Stimulated activated CD8-positive, alpha-beta memory T cell treated with anti-CD3 and anti-CD28 coated beads, Interleukin-12 subunit alpha, Interleukin-12 subunit beta, amount 100 ng/mL, for 24 hours (primary cell): ENCODE measurements around the gene VEZF1.

Experiments
- DNase-seq: peaks from one replicate; pipeline ENCODE4 v3.0.0-alpha.2; 2020; ENCODE audit errors: extremely low read depth

The VEZF1 gene

DNA sequence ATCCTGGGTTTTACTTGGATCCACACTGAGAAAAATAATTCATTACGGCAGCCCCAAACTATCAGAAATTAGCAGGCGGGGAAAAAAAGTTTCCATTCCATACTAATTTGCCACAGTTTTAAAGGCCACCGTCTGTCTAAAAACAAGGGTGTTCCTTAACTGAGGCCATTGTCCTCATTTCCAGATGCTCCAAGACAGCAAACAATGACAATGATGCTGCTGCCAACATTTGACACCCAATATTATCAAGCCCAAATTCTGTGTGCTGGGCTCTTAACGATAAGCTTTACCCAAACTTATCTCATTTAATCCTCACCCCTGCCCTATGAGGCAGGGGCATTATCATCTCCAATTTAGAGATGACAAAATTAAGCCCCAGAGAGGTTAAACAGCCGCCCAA is 59.1 kb downstream of the VEZF1 start:
- no peak for DNase-seq

DNA sequence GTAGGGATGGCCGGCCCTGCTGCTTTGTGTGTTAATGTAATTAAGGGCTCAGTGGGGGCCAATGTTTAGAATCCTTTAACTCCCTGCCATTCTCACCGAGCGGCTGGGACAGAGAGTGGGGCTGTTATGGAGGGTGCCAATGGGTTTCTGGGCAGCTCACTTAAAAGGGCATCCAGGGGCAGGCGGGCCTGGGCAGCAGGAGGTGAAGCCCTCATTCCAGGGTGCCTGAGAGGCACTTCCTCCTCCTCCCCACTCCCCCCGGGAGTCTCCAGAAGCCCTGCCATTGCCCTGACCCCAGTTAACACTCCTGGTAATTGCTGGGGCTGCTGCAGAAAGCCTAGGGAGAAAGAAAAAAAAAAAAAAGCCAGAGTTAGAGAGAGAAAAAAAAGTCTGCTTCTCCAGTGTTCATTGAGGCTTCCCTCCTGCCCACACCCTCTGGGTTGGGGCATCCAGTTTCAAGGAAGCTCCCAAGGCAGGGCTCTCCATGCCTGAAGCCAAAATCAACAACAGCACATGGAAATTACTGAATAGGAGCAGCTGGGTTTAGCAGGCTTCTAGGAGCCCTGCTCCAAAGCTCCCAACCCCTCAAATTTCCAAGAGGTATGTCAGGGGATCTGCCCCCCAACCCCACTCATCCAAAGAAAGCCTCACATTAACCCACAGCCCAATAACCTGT is 60.9 kb downstream of the VEZF1 start:
- no peak for DNase-seq

DNA sequence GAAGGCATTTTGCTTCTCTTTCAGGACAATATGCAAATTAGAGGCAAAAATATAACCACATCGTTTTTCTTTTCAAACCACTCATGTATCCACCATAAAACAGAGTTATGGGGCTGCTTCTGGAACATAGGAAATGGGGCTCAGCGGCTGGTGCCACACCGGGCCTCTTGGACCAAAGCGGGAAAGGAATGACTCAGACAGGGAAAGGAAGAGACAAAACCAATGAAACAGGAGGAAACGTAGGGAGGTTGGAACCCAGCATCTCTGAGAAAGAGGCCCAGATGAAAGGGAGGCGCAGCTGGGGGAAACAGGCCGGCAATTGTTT is 61.4 kb downstream of the VEZF1 start:
- DNase-seq, result no peak

DNA sequence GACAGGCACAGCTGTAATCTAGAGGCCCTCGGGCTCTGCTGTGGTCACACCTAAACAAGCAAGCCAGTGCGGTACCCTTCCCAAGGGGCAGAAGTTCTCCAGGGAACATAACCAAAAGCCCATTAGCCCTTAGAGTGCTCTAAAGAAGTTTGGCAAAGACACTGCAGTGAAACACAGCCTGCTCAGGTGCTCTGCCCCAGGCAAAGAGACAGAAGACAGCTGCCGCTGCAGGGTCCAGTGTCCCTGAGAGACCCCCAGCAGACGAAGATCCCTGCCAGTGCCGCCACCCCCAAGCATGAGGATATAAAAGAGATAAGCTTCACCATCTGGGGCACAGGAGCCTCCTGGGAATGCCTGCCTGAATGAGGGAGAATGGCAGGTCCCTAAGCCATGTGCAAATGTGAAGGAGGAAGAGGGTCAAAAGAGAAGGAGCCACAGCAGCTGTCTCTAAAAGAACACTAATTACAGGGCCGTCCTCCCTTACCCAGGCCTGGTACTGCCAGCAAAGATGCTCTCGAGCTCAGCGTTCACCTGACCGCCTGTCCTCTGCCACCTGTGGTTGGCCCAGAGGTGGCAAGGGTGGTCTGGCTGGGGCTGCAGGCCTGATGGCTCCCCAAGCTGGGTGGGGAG is 62.6 kb downstream of the VEZF1 start:
- no peak for DNase-seq

DNA sequence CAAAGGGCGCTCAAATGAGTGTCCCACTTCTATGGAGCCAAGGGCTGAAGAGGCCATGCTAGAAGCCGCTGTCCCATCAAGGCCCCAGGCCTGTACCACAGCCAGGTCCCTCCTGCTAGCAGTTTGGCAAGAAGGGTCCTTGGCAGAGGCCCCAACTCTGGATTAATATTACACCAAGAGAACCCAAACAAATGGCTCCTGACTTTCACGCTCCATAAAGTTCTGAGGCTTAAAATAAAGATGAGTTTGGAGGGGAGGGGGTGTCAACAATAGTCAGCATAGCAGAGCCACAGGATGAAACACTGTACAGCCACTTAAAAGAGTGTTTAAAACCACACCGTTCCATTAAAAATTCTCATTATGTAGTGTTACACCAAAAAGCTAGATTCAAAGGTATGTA is 63.4 kb downstream of the VEZF1 start:
- DNase-seq, result no peak
